Thyroid gland (tissue), 4 donors: ENCODE data around the gene AGBL3. TPM values are rescaled to one million over a fixed set of nuclear protein-coding genes. Genes with fewer than 3 reads are reported as not detected.

Experiments used
- DNase-seq, 2 donors: peaks; one replicate each; pipeline ENCODE4 v3.0.0-alpha.2; 2019
- H3K27ac ChIP-seq, 3 donors: fragments of 200-600 bp; sonication (generic); 1 replicate in 2 of 3; 2 replicates in 1 of 3; pipeline ENCODE4 v1.5.1; 2016 to 2019; ENCODE audit warnings: mild to moderate bottlenecking in 1 of 3, moderate library complexity in 1 of 3
- H3K27me3 ChIP-seq: fragments of 200-600 bp; sonication (generic); one replicate; pipeline ENCODE4 v1.5.1; 2019
- H3K36me3 ChIP-seq, 2 donors: fragments of 200-600 bp; sonication (generic); one replicate each; pipeline ENCODE4 v1.5.1; 2016 to 2019
- H3K4me1 ChIP-seq, 2 donors: fragments of 200-600 bp; sonication (generic); one replicate each; pipeline ENCODE4 v1.5.1; 2017 to 2019
- H3K4me3 ChIP-seq, 3 donors: fragments of 200-600 bp; sonication (generic); replicated peaks in 1 of 3; 1 replicate in 2 of 3; 2 replicates in 1 of 3; pipeline ENCODE4 v1.5.1; 2016; ENCODE audit warnings: mild to moderate bottlenecking in 1 of 3
- H3K9me3 ChIP-seq: fragments of 200-600 bp; sonication (generic); one replicate; pipeline ENCODE4 v1.5.1; 2017
- POLR2A ChIP-seq, 2 donors: fragments of 450-650 bp; IDR thresholded peaks; one replicate each; pipeline ENCODE4 v1.6.1; 2017; ENCODE audit warnings: antibody characterized with exemption in 2 of 2, mild to moderate bottlenecking in 2 of 2, moderate library complexity in 1 of 2
- WGBS, 2 donors: methylation state at CpG; one replicate each; pipeline ENCODE4 v1.1.5; 2017; 5-methylcytosine and 5-hydroxymethylcytosine counted together
- intact Hi-C: fragments of 100-400 bp; cut with DNase I; formaldehyde crosslinking; loops from one replicate; pipeline ENCODE4 v1.15.1; 2023
- total RNA-seq, 4 donors: library from RNA; depleted of rRNA; stranded (reverse); fragments of >200 nt; gene quantifications; one replicate each; pipeline ENCODE4 v1.2.3, GENCODE V29; 2016
- TF ChIP-seq, protein P1 (sequence below), 6 experiments: fragments of 200-600 bp in 3 of 6; fragments of 450-650 bp in 3 of 6; sonication (generic) in 3 of 6; IDR thresholded peaks; one replicate each; pipeline ENCODE4 v1.5.1; 2016 to 2019; ENCODE audit warnings: antibody characterized with exemption in 6 of 6, mild to moderate bottlenecking in 2 of 6, inconsistent platforms in 1 of 6, moderate library complexity in 1 of 6

The AGBL3 gene
- total RNA-seq, 4 donors from 2014 or later = 3.6 to 5.0 (median 4.1) TPM

- Histone ChIP-seq H3K4me1 (no peaks in the 10 kb centered on the region), H3K9me3 (no peaks in the 10 kb centered on the region), H3K27me3 (no peaks in the 10 kb centered on the region), H3K4me3 (no peak overlapping the region), H3K27ac (no peak overlapping the region), H3K36me3 (peaks cover 6 to 8% of the 10 kb centered on the region in 2 donors)
- no peak for DNase-seq
- TF ChIP-seq POLR2A (IDR thresholded peaks at IDR 0.05) = no peak
- TF ChIP-seq, protein P1, sequence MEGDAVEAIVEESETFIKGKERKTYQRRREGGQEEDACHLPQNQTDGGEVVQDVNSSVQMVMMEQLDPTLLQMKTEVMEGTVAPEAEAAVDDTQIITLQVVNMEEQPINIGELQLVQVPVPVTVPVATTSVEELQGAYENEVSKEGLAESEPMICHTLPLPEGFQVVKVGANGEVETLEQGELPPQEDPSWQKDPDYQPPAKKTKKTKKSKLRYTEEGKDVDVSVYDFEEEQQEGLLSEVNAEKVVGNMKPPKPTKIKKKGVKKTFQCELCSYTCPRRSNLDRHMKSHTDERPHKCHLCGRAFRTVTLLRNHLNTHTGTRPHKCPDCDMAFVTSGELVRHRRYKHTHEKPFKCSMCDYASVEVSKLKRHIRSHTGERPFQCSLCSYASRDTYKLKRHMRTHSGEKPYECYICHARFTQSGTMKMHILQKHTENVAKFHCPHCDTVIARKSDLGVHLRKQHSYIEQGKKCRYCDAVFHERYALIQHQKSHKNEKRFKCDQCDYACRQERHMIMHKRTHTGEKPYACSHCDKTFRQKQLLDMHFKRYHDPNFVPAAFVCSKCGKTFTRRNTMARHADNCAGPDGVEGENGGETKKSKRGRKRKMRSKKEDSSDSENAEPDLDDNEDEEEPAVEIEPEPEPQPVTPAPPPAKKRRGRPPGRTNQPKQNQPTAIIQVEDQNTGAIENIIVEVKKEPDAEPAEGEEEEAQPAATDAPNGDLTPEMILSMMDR (IDR thresholded peaks at IDR 0.05) = no peak
- intact Hi-C loops = no loop called here
- WGBS, 2 donors = 94 to 100% methylated on average over 3 to 5 of the region's 5 CpGs
These were observed 193.8 kb downstream of the AGBL3 start for GRCh38 chr7:135180122-135180521.

- 90 to 92% methylated on average over 3 of the region's 3 CpGs for WGBS, 2 donors
- Histone ChIP-seq H3K4me3 (no peak overlapping the region), H3K4me1 (no peaks in the 10 kb centered on the region), H3K36me3 (peaks cover 19 to 20% of the 10 kb centered on the region in 2 donors), H3K27me3 (no peaks in the 10 kb centered on the region), H3K27ac (no peak overlapping the region), H3K9me3 (no peaks in the 10 kb centered on the region)
- no peak for DNase-seq
- TF ChIP-seq, protein P1 (IDR thresholded peaks at IDR 0.05) = no peak
- no peak for TF ChIP-seq POLR2A (IDR thresholded peaks at IDR 0.05)
- intact Hi-C loops = no loop called here
These were observed 195.1 kb downstream of the AGBL3 start for GRCh38 chr7:135181261-135181928.

DNA sequence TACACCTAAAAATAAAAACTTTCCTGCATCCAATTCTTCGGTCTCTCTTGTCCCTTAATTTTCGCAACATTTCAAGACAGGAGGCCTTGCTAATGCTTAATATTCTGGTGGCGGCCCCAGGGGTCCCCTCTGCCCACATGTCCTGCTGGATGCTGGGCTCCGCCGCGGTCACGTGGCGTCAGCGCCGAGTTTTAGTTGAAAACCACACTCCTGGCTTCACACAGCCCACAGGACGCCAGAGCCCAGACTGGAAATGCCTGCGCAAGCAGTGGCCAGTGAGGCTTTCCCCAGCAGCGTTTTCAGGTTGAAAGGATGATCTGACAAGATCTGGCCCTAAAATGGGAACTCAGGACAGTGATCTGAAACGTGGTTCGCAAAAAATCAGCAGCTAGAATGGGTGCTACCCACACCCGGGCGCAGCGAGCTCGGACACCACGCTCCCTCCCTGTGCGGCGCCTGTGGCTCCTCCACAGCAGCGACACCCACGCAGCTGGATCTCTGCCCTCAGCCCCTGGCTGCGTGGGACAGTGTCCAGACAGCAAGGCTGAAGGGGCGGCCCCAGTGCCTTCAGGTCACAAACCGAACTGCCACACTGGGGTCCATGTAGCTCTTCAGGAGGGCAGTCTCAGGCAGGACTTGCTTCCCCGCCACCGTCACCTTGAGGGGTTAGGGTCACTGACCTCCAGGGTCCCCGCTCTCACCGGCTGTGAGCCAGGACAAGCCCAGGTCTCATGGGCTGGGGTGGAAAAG, 195.8 kb downstream of the AGBL3 start:
- H3K9me3 ChIP-seq = no peaks in the 10 kb centered on the region
- H3K27me3 ChIP-seq = no peaks in the 10 kb centered on the region
- H3K27ac ChIP-seq = no peak overlapping the region
- H3K36me3 ChIP-seq = peaks cover 20 to 26% of the 10 kb centered on the region in 2 donors
- no peak overlapping the region for H3K4me3 ChIP-seq
- TF ChIP-seq, protein P1 (IDR thresholded peaks at IDR 0.05) = no peak
- no peak for TF ChIP-seq POLR2A (IDR thresholded peaks at IDR 0.05)
- no peak for DNase-seq
- H3K4me1 ChIP-seq = no peaks in the 10 kb centered on the region
- 96 to 98% methylated on average over 26 to 28 of the region's 31 CpGs for WGBS, 2 donors
- intact Hi-C loops = no loop called here

GRCh38 chr7:135183478-135183877, 197.2 kb downstream of the AGBL3 start:
- WGBS, 2 donors = 97% methylated on average over 7 of the region's 7 CpGs
- Histone ChIP-seq H3K4me3 (no peak overlapping the region), H3K4me1 (no peaks in the 10 kb centered on the region), H3K9me3 (no peaks in the 10 kb centered on the region), H3K36me3 (peaks cover 27 to 34% of the 10 kb centered on the region in 2 donors), H3K27me3 (no peaks in the 10 kb centered on the region), H3K27ac (no peak overlapping the region)
- no peak for DNase-seq
- intact Hi-C loops = no loop called here
- no peak for TF ChIP-seq POLR2A (IDR thresholded peaks at IDR 0.05)
- TF ChIP-seq, protein P1 (IDR thresholded peaks at IDR 0.05) = no peak

DNA sequence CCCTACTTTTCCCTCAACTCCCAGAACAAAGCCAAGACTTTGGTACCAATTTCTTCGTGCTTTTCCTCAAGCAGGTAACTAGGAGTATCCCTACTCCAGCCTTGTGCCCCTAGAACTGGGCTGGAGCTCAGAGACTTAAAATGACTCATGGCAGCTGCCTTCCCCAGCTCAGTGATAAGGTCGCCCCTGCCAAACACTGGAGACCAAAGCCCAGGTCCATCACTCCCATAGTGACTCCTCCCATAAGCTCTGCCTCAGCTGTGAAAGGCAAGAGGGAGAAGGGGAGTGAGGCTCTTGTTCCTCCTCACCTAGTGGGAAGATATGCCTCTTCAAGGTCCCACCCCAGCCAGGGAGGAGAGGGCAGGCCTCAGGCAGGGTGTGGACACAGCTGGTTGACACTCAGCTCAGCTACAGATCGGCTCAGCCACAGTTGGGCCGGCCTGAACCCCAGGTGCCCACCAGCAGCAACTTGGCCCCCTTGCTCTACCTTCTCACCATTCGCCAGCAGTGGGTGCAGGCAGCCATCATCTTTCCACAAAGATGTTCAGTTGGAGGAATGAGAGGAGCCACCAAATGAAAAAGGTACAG, 198.0 kb downstream of the AGBL3 start:
- 98 to 100% methylated on average over 5 of the region's 5 CpGs for WGBS, 2 donors
- intact Hi-C loops = no loop called here

More for the DNA sequence above, 198.0 kb downstream of the AGBL3 start:
- no peak for DNase-seq
- Histone ChIP-seq H3K4me3 (no peak overlapping the region), H3K36me3 (peaks cover 33 to 43% of the 10 kb centered on the region in 2 donors), H3K27ac (no peak overlapping the region), H3K9me3 (no peaks in the 10 kb centered on the region), H3K27me3 (no peaks in the 10 kb centered on the region), H3K4me1 (no peaks in the 10 kb centered on the region)
- TF ChIP-seq, protein P1 (IDR thresholded peaks at IDR 0.05) = no peak
- no peak for TF ChIP-seq POLR2A (IDR thresholded peaks at IDR 0.05)
